ENCODE data around the gene ZBTB37. TPM values are rescaled to one million over a fixed set of nuclear protein-coding genes. Genes with fewer than 3 reads are reported as not detected.

The ZBTB37 gene
- total RNA-seq: 1.0 and 1.5 TPM in 2 replicates

GRCh38 chr1:173868266-173869020 lies at the start of gene ZBTB37:
TSS of gene ZBTB37 (plus strand) at chr1:173868380. CDS start at chr1:173870226, 1,846 bp downstream.

GRCh38 chr1:173824315-173825081 lies 43.7 kb upstream of the ZBTB37 start, which contains the start of the genes CENPL and DARS2:
TSS of gene CENPL (minus strand) at chr1:173824883. CDS start at chr1:173811299, 13,584 bp downstream.
TSS of gene DARS2 (plus strand) at chr1:173824673. CDS start at chr1:173825230, 557 bp downstream.

GRCh38 chr1:173867753-173868265 lies 371 bp upstream of the ZBTB37 start, which contains the start of gene GAS5:
TSS of gene GAS5 (minus strand) at chr1:173867989.

GRCh38 chr1:173917149-173917548 lies 49.0 kb downstream of the ZBTB37 start, which contains the start of gene SERPINC1:
TSS of gene SERPINC1 (minus strand) at chr1:173917327. CDS start at chr1:173917259, 68 bp downstream.

Other genes starting within 250 kb of the ZBTB37 start
- gene TEX50, start 233.0 kb upstream of the ZBTB37 start, total RNA-seq: not detected in 2 replicates
- gene ANKRD45, start 198.5 kb upstream of the ZBTB37 start, total RNA-seq: not detected in 2 replicates
- 18.4 and 20.9 TPM in 2 replicates for gene KLHL20, start 153.4 kb upstream of the ZBTB37 start, total RNA-seq
- 23.5 and 23.9 TPM in 2 replicates for gene DARS2, start 43.7 kb upstream of the ZBTB37 start, total RNA-seq
- gene CENPL, start 43.5 kb upstream of the ZBTB37 start, total RNA-seq: 10.9 and 14.5 TPM in 2 replicates
- 521 and 783 TPM in 2 replicates for gene GAS5, start 391 bp upstream of the ZBTB37 start, total RNA-seq
- not detected in 2 replicates for gene SERPINC1, start 48.9 kb downstream of the ZBTB37 start, total RNA-seq
- 5.7 and 8.0 TPM in 2 replicates for gene RC3H1, start 154.0 kb downstream of the ZBTB37 start, total RNA-seq

All from hair follicular keratinocyte (primary cell).